Measurements from ENCODE around the gene TMEM117.
"Not testable (repeated sequence)": the region's sequence is repeated elsewhere in the genome, so short reads cannot be mapped to it uniquely, and the experiment has no call there.

The TMEM117 gene

DNA sequence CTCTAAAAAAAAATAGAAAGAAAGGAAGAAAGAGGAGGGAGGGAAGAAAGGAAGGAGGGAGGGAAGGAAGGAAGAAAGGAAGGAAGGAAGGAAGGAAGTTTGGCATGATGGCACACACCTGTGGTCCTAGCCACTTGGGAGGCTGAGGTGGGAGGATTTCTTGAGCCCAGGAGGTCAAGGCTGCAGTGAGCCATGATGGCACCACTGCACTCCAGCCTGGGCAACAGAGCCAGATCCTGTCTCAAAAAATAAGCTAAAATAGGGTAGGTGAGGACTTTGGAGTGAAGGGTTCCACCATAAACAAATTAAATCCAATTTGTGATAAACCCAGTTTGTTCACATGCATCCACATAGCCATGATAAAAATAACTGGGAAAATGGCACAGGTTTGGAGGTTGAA lies 543.2 kb downstream of the TMEM117 start:
- H3K4me3 ChIP-seq (ENCODE audit: low read depth, low read length); H3K27ac ChIP-seq (ENCODE audit: extremely low read depth, low read depth, low read length); POLR2A ChIA-PET; H3K4me1 ChIP-seq (ENCODE audit: control insufficient read depth, insufficient read depth, low read length); CTCF ChIA-PET; H3K9me3 ChIP-seq (ENCODE audit: control insufficient read depth, insufficient read depth, low read depth, low read length); H3K36me3 ChIP-seq (ENCODE audit: control insufficient read depth in 2 of 2, insufficient read depth in 1 of 2, low read length in 2 of 2): not testable (repeated sequence)
- TF ChIP-seq ZNF366 (tag by site-specific recombination; conservative IDR thresholded peaks at IDR 0.05), result peak; percentile 49; the same call in 1 of the 2 replicates

DNA sequence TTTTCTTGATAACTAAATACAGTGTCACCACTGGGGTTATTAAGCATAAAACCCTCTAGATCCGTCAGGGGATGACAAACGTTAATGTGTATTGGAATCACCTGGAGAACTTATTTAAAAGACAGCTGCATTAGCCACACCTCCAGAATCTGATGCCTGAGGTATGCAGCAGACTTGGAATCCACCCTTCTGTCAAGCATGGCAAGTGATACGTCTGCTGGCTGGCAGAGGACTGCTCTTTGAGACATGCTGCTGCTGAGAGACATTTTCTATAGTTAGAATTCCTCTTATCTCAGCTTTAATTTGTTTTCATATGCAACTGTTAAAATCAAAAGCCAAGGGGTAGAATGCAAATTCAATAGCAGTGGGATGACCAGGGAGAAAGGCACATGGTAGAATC lies 544.0 kb downstream of the TMEM117 start:
- TF ChIP-seq ZNF433 (tag by site-specific recombination; IDR thresholded peaks at IDR 0.05; ENCODE audit: low read depth) (no peak), RBAK (tag by site-specific recombination; IDR thresholded peaks at IDR 0.05) (no peak), SETDB1 (IDR thresholded peaks at IDR 0.05; ENCODE audit: insufficient read length, low read length) (no peak), SP7 (tag by site-specific recombination; IDR thresholded peaks at IDR 0.05) (no peak), ZNF792 (tag by site-specific recombination; IDR thresholded peaks at IDR 0.05) (no peak), GLI2 (tag by site-specific recombination; IDR thresholded peaks at IDR 0.05; ENCODE audit: borderline replicate concordance, low read depth) (no peak)
- TF ChIP-seq, protein P1, sequence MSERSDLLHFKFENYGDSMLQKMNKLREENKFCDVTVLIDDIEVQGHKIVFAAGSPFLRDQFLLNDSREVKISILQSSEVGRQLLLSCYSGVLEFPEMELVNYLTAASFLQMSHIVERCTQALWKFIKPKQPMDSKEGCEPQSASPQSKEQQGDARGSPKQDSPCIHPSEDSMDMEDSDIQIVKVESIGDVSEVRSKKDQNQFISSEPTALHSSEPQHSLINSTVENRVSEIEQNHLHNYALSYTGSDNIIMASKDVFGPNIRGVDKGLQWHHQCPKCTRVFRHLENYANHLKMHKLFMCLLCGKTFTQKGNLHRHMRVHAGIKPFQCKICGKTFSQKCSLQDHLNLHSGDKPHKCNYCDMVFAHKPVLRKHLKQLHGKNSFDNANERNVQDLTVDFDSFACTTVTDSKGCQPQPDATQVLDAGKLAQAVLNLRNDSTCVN (tag by site-specific recombination; optimal IDR thresholded peaks at IDR 0.05), result no peak
- TF ChIP-seq, protein P2, sequence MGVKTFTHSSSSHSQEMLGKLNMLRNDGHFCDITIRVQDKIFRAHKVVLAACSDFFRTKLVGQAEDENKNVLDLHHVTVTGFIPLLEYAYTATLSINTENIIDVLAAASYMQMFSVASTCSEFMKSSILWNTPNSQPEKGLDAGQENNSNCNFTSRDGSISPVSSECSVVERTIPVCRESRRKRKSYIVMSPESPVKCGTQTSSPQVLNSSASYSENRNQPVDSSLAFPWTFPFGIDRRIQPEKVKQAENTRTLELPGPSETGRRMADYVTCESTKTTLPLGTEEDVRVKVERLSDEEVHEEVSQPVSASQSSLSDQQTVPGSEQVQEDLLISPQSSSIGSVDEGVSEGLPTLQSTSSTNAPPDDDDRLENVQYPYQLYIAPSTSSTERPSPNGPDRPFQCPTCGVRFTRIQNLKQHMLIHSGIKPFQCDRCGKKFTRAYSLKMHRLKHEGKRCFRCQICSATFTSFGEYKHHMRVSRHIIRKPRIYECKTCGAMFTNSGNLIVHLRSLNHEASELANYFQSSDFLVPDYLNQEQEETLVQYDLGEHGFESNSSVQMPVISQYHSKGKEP (tag by site-specific recombination; IDR thresholded peaks at IDR 0.05), result no peak
- ChIA-PET POLR2A (no interaction called here), CTCF (no interaction called here)
- Histone ChIP-seq H3K9me3 (ENCODE audit: control insufficient read depth, insufficient read depth, low read depth, low read length) (no peaks in the 10 kb centered on the region), H3K4me1 (ENCODE audit: control insufficient read depth, insufficient read depth, low read length) (no peaks in the 10 kb centered on the region), H3K4me3 (ENCODE audit: low read depth, low read length) (no peak overlapping the region), H3K27ac (ENCODE audit: extremely low read depth, low read depth, low read length) (no peak overlapping the region), H3K36me3 (ENCODE audit: control insufficient read depth in 2 of 2, insufficient read depth in 1 of 2, low read length in 2 of 2) (no peaks in the 10 kb centered on the region)

DNA sequence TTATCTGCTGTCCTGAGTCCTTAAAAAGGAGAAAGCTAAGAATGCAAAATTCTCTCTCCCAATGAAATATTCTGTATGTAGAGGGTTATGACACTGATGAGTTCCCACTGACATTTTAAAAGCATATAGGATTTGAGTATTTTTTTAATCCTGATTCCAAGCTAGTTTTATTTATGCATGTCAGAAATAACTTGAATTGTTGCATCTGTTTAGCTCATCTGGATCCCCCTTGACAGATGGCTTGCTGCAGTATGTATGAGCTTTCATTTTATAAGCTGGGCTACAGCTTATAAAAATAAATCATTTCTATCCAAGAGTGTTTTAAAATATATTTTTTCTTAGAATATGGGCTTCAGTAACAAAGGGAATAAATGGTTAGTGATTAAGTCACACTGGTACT lies 545.0 kb downstream of the TMEM117 start:
- no peaks in the 10 kb centered on the region for H3K9me3 ChIP-seq (ENCODE audit: control insufficient read depth, insufficient read depth, low read depth, low read length)
- H3K27ac ChIP-seq (ENCODE audit: extremely low read depth, low read depth, low read length), result no peak overlapping the region
- ChIA-PET CTCF (interaction anchor here (0.6 kb wide), 1 partner anchor 9 kb away, joined by 3 read pairs; no protein-coding TSS in a partner anchor), POLR2A (no interaction called here)
- no peaks in the 10 kb centered on the region for H3K36me3 ChIP-seq (ENCODE audit: control insufficient read depth in 2 of 2, insufficient read depth in 1 of 2, low read length in 2 of 2)
- no peaks in the 10 kb centered on the region for H3K4me1 ChIP-seq (ENCODE audit: control insufficient read depth, insufficient read depth, low read length)
- no peak overlapping the region for H3K4me3 ChIP-seq (ENCODE audit: low read depth, low read length)
- TF ChIP-seq, protein P3, sequence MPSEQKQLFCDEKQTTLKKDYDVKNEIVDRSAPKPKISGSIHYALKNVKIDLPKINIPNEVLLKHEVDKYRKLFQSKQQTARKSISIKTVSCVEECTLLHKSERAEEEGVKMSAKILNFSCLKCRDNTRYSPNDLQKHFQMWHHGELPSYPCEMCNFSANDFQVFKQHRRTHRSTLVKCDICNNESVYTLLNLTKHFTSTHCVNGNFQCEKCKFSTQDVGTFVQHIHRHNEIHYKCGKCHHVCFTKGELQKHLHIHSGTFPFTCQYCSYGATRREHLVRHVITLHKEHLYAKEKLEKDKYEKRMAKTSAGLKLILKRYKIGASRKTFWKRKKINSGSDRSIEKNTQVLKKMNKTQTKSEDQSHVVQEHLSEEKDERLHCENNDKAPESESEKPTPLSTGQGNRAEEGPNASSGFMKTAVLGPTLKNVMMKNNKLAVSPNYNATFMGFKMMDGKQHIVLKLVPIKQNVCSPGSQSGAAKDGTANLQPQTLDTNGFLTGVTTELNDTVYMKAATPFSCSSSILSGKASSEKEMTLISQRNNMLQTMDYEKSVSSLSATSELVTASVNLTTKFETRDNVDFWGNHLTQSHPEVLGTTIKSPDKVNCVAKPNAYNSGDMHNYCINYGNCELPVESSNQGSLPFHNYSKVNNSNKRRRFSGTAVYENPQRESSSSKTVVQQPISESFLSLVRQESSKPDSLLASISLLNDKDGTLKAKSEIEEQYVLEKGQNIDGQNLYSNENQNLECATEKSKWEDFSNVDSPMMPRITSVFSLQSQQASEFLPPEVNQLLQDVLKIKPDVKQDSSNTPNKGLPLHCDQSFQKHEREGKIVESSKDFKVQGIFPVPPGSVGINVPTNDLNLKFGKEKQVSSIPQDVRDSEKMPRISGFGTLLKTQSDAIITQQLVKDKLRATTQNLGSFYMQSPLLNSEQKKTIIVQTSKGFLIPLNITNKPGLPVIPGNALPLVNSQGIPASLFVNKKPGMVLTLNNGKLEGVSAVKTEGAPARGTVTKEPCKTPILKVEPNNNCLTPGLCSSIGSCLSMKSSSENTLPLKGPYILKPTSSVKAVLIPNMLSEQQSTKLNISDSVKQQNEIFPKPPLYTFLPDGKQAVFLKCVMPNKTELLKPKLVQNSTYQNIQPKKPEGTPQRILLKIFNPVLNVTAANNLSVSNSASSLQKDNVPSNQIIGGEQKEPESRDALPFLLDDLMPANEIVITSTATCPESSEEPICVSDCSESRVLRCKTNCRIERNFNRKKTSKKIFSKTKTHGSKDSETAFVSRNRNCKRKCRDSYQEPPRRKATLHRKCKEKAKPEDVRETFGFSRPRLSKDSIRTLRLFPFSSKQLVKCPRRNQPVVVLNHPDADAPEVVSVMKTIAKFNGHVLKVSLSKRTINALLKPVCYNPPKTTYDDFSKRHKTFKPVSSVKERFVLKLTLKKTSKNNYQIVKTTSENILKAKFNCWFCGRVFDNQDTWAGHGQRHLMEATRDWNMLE (tag by site-specific recombination; conservative IDR thresholded peaks at IDR 0.05; ENCODE audit: low read depth), result no peak
- TF ChIP-seq ZNF776 (tag by site-specific recombination; IDR thresholded peaks at IDR 0.05; ENCODE audit: borderline replicate concordance) (no peak), ZNF785 (tag by site-specific recombination; IDR thresholded peaks at IDR 0.05) (no peak), ZNF530 (tag by site-specific recombination; IDR thresholded peaks at IDR 0.05; ENCODE audit: low read depth) (no peak), ZNF76 (tag by site-specific recombination; IDR thresholded peaks at IDR 0.05; ENCODE audit: borderline replicate concordance, low read depth) (no peak), ZNF335 (tag by site-specific recombination; conservative IDR thresholded peaks at IDR 0.05) (no peak), KLF7 (tag by site-specific recombination; IDR thresholded peaks at IDR 0.05; ENCODE audit: borderline replicate concordance) (no peak), ZNF404 (tag by site-specific recombination; IDR thresholded peaks at IDR 0.05) (no peak), ZNF777 (tag by site-specific recombination; IDR thresholded peaks at IDR 0.05; ENCODE audit: borderline replicate concordance) (no peak), ZNF23 (tag by site-specific recombination; IDR thresholded peaks at IDR 0.05; ENCODE audit: borderline replicate concordance) (no peak), ZNF596 (tag by site-specific recombination; IDR thresholded peaks at IDR 0.05) (no peak)
- TF ChIP-seq, protein P4, sequence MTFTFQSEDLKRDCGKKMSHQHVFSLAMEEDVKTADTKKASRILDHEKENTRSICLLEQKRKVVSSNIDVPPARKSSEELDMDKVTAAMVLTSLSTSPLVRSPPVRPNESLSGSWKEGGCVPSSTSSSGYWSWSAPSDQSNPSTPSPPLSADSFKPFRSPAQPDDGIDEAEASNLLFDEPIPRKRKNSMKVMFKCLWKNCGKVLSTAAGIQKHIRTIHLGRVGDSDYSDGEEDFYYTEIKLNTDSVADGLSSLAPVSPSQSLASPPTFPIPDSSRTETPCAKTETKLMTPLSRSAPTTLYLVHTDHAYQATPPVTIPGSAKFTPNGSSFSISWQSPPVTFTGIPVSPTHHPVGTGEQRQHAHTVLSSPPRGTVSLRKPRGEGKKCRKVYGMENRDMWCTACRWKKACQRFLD (tag by site-specific recombination; IDR thresholded peaks at IDR 0.05), result no peak
- TF ChIP-seq, protein P5, sequence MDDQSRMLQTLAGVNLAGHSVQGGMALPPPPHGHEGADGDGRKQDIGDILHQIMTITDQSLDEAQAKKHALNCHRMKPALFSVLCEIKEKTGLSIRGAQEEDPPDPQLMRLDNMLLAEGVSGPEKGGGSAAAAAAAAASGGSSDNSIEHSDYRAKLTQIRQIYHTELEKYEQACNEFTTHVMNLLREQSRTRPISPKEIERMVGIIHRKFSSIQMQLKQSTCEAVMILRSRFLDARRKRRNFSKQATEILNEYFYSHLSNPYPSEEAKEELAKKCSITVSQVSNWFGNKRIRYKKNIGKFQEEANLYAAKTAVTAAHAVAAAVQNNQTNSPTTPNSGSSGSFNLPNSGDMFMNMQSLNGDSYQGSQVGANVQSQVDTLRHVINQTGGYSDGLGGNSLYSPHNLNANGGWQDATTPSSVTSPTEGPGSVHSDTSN (CRISPR knock-in tag; IDR thresholded peaks at IDR 0.05), result no peak
